ENCODE measurements around the gene ZNF683.

GRCh38 chr1:26349877-26350244, 22.7 kb downstream of the ZNF683 start:
- TF ChIP-seq ZNF274 (IDR thresholded peaks at IDR 0.05; ENCODE audit: borderline replicate concordance, low read depth, low read length) (no peak), MAZ (CRISPR knock-in tag; conservative IDR thresholded peaks at IDR 0.05 in 1 of 2, IDR thresholded peaks at IDR 0.05 in 1 of 2) (no peak), CTCF (IDR thresholded peaks at IDR 0.05 in 2 of 3, conservative IDR thresholded peaks at IDR 0.05 in 1 of 3; ENCODE audit: insufficient read depth in 2 of 3, low read depth in 1 of 3, low read length in 3 of 3) (no peak), EP400 (IDR thresholded peaks at IDR 0.05) (no peak), CREB1 (IDR thresholded peaks at IDR 0.05) (no peak), CREB1 (CRISPR knock-in tag; IDR thresholded peaks at IDR 0.05) (no peak), SMAD2 (IDR thresholded peaks at IDR 0.05; ENCODE audit: low read depth, low read length) (no peak), MCM5 (IDR thresholded peaks at IDR 0.05; ENCODE audit: low read depth) (no peak), PBX2 (CRISPR knock-in tag; IDR thresholded peaks at IDR 0.05; ENCODE audit: low read depth) (no peak), PBX2 (tag; conservative IDR thresholded peaks at IDR 0.05; ENCODE audit: low read depth) (no peak), MYNN (IDR thresholded peaks at IDR 0.05) (no peak), MYNN (CRISPR knock-in tag; IDR thresholded peaks at IDR 0.05) (no peak)
